GM21367 (cell line): ENCODE results near the gene KCNG4.

ENCODE experiments used
- ATAC-seq: cut with Tn5 transposase; IDR thresholded peaks from one replicate; pipeline ENCODE4 v1.9.1; 2021; ENCODE audit not compliant: unreplicated experiment

Gene KCNG4

DNA sequence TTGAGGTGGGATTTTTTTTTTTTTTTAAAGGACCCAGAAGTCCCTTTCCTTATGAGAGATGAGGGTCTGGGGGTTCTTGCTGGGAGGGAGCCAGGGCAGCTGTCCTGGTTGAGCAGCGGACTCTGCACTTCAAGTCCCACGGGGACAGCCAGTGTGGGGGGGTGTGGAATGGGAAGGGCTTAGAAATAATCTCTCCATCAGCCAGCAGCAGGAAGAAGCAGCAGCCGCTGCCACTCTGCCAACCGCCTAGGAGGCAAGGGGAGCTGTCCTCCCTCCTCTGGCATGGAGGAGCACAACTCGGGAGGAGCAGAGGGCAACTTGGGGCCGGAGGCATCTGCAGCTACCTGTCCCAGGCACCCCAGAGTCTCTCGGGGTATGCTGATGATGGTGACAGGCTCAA lies at the start of gene KCNG4:
TSS of gene KCNG4 (minus strand) at position 104 of the 400 bp plus-strand sequence. CDS start 2,527 bp downstream, outside the sequence.
- ATAC-seq: no peak

- no peak for ATAC-seq
These were observed 49.1 kb upstream of the KCNG4 start for GRCh38 chr16:84288902-84289301.

- ATAC-seq: no peak
These were observed 46.9 kb upstream of the KCNG4 start for GRCh38 chr16:84286578-84287240.

- no peak for ATAC-seq
These were observed 44.4 kb upstream of the KCNG4 start for GRCh38 chr16:84284154-84284722.

DNA sequence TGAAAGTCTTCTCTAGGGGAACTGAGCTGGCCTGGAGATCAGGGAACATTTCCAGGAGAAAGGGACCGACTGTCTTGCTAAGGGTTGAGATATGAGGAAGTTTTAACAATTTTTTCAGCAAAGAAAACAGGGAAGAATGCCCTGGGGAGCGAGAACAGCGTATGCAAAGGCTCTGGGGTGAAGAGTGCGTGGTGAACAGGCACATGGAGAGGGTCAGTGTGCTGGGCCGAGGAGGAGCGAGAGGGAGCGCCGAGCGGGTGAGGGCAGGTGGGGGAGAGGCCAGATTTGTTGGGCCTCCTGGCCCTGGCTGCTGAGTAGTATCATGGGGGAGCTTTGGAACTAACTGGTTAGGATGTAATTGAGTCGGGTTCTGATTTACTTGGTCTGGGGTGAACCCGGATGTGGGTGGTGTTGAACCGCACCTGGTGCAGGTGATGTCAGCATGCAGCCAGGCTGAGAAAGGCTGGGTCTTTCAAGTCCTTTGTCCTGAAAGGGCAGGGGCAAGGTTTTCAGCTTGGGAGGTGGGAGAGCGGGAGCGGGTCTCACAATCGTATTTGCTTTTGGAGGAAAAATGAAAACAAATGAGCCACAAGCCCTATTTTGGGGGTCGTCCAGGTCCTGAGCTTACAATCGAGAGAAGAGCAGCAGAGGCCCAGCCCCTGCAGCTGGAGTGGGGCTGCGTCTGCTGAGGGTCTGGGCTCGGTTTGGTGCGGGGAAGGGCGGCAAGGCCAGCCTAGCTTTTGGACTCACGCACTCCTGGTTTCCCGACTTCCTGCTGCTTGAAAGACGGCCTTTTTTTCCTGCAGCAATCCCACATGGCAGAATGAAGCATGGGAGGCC lies 43.7 kb upstream of the KCNG4 start:
- no peak for ATAC-seq

DNA sequence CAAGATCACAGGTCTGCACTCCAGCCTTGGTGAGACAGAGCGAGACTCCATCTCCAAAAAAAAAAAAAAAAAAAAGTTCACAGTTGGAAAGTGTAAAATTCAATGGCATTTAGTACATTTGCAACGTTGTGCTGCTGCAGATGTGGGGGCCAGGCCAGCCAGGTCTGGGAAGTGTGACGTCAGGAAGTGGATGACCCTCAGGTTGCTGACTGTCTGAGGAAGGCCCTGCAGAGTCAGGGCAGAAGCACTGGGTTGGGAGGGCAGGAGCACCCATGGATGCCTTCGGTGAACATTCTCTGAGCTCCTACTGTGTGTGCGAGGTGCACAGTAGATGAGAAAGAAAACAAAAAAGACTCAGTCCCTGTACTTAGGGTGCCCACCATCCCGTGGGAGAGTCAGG lies 42.7 kb upstream of the KCNG4 start:
- no peak for ATAC-seq

GRCh38 chr16:84281074-84281473 lies 41.3 kb upstream of the KCNG4 start:
- no peak for ATAC-seq

GRCh38 chr16:84279881-84280280 lies 40.1 kb upstream of the KCNG4 start:
- ATAC-seq: no peak

GRCh38 chr16:84278968-84279367 lies 39.2 kb upstream of the KCNG4 start:
- ATAC-seq: no peak

GRCh38 chr16:84278333-84278732 lies 38.5 kb upstream of the KCNG4 start:
- no peak for ATAC-seq

GRCh38 chr16:84277244-84277823 lies 37.5 kb upstream of the KCNG4 start:
- no peak for ATAC-seq

DNA sequence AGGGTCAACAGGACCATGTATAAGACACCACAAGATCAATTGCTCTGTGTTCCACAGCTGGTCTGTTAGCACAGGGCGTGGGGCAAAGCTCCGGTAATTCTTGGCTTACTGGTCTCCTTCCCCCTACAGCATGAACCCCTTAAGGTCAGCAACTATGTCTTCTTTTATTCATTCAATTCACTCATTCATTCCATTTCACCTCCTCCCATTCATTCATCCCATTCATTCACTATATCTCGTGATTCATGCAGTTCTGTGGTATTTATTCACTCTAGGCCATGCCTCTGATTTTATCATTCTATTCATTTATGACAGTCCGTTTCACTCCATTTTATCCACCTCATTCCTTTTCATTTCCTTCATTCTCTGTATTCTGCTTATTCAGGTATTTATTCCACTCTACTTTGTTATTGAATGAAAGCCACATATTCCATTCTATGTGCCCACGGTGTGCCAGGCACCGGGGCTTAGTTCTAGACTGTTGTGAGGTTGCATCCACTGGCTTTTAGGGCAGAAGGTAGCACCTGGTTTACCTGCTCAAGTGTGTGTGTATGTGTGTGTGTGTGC lies 35.9 kb upstream of the KCNG4 start:
- no peak for ATAC-seq

DNA sequence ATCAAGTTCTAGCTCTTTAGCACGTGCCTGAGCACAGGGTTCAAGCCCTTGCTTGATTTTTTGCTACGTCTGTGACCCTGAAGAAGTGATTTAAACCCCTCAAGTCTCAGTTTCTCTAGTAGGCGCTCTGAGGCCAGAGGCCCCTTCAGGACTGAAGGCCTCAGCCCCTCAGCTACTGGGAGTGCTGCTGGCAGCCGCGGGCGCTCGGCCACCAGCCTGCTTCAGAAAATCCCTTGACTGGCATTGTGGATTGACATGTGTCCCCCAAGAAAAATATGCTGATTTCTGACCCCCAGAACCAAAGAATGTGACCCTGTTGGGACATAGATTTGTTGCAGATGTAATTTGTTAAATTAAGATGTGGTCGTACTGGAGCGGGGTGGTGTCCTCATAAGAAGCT lies 34.7 kb upstream of the KCNG4 start:
- ATAC-seq: no peak

GRCh38 chr16:84272740-84273320 lies 33.0 kb upstream of the KCNG4 start:
- ATAC-seq: no peak

DNA sequence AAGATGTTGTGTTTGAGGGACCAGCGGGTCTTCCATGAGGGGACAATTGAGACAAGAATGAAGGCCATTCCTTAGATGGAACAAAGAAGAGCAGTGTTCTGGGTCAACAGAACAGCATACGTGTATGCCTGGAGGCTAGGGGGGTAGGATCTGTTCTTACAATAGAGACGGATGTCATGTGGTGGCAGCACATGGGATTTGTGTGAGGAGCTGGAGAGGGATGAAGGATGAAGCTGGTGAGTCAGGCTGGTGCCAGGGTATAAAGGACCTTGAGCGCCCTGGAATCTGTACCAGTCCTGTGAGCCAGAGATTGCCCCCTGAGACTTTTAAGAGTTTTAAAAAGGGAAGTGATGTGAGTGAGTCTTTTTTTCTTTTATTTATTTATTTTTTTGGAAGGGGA lies 32.1 kb upstream of the KCNG4 start:
- no peak for ATAC-seq

GRCh38 chr16:84271037-84271436 lies 31.2 kb upstream of the KCNG4 start:
- no peak for ATAC-seq

GRCh38 chr16:84270531-84270930 lies 30.7 kb upstream of the KCNG4 start:
- ATAC-seq: no peak

DNA sequence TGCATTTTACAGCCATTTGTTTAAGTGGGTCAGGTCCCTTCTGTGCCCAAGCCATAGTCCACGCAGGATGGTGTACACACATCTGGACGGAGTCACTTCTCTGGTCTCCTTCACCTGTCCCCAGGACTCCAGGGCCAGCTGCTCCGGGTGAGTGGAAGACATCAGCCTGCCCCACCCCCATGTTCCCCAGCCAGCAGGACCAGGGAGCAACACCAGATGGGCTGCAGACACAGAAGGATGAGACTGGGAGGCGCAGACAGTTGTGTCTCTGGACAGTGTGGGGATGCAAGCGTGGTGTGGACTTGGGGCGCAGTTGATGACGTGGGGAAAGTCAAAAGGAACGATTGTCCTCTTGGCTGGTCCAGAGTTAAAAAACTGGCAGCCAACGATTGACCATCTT lies 30.3 kb upstream of the KCNG4 start:
- no peak for ATAC-seq

DNA sequence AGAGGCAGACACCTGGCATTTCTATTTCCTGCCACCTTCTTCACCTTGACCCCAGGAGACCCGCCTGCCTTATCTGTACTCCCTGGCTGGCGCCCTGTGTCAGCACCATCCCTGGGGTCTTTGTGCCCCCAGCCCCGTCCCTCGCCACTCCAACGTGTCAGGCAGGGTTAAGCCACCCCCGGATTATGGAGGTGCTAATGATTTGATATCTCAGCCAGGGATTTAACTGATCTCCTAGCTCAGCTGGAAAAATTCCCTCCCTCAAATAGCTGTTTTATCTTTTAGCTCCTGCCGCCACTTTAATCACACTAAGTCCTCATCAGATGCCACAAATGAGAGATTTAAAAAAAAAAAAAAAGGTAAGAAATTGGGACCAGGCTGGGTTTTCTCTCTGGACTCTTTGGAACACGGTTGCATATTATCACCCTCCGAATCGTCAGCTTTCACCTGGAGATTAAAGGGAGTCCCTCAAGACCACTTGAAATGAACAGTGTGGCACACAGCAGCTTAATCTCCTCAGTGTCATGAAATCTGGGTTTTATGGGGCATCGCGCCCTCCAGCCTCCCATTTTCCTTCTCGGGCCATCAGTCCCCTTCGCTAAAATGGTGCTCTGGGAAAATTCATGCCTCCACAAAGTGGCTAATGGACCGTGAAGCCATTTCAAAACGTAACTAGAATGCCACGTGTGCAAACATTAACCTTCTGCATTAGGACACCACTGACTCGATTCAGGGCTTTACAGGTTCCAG lies 28.7 kb upstream of the KCNG4 start:
- no peak for ATAC-seq

DNA sequence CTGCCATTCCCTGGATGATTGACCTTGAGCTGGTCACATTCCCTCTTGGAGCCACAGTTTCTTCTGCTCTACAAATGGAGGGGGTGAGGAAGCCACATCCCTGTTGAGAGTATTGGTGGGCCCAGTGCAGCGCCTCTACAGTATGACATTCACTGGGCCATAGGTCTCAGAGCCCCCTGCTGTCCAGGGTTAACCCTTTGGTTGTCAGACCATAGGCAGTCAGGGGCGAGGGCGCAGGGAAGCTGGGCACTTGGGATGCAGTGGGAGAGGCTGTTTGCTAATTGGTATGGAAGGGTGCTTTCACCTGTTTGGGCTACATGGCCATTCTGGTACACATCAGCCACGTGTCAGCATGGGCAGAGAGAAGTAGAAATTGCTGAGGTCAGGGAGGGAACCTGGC lies 27.6 kb upstream of the KCNG4 start:
- ATAC-seq: no peak
